ENCODE measurements around the gene OTX1.

DNA sequence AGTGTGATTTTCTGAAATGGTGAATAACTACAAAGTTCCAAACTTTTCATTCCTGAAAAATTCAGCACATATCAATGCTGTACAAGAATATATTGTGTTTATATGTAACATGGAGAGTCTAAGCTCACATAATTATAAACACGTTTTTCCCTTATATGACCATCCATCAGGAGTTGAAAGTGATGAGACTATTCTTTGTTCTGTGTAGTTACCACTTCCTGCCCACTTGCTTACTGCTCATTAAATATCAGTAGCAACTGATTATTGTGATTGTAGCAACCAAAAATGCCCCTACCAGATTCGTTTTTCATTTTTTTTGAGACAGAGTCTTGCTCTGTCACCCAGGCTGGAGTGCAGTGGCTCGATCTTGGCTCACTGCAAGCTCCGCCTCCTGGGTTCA lies 30.8 kb downstream of the OTX1 start:
- TF ChIP-seq POLR2AphosphoS5 (IDR thresholded peaks at IDR 0.05; ENCODE audit: insufficient read depth, low read depth, low read length), result no peak
- TF ChIP-seq POLR2A (IDR thresholded peaks at IDR 0.05; ENCODE audit: low read depth, low read length), result no peak
- TF ChIP-seq, protein P1, sequence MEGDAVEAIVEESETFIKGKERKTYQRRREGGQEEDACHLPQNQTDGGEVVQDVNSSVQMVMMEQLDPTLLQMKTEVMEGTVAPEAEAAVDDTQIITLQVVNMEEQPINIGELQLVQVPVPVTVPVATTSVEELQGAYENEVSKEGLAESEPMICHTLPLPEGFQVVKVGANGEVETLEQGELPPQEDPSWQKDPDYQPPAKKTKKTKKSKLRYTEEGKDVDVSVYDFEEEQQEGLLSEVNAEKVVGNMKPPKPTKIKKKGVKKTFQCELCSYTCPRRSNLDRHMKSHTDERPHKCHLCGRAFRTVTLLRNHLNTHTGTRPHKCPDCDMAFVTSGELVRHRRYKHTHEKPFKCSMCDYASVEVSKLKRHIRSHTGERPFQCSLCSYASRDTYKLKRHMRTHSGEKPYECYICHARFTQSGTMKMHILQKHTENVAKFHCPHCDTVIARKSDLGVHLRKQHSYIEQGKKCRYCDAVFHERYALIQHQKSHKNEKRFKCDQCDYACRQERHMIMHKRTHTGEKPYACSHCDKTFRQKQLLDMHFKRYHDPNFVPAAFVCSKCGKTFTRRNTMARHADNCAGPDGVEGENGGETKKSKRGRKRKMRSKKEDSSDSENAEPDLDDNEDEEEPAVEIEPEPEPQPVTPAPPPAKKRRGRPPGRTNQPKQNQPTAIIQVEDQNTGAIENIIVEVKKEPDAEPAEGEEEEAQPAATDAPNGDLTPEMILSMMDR (IDR thresholded peaks at IDR 0.05; ENCODE audit: extremely low read depth in 1 of 2, insufficient read depth in 1 of 2, low read depth in 1 of 2, low read length in 2 of 2), result no peak
- TF ChIP-seq EZH2 (IDR thresholded peaks at IDR 0.05; ENCODE audit: borderline replicate concordance, low read depth, low read length, severe bottlenecking), result no peak
- TF ChIP-seq, protein P2, sequence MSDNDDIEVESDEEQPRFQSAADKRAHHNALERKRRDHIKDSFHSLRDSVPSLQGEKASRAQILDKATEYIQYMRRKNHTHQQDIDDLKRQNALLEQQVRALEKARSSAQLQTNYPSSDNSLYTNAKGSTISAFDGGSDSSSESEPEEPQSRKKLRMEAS (IDR thresholded peaks at IDR 0.05; ENCODE audit: insufficient read depth, insufficient read length), result no peak

All from endothelial cell of umbilical vein (primary cell).